ENCODE data around the gene CCM2. TPM values are rescaled to one million over a fixed set of nuclear protein-coding genes. Genes with fewer than 3 reads are reported as not detected.

CCM2 gene
- total RNA-seq, 1 donor = 41.9 TPM

GRCh38 chr7:44960011-44960580 is 39.9 kb upstream of the CCM2 start:
- no peak for TF ChIP-seq CTCF (IDR thresholded peaks at IDR 0.05; ENCODE audit: insufficient read depth, low read depth, low read length)
- no peak for DNase-seq (ENCODE audit: low read depth)
- H3K4me3 ChIP-seq (ENCODE audit: low read depth, low read length) = no peak overlapping the region

GRCh38 chr7:44961844-44962482 is 38.0 kb upstream of the CCM2 start:
- TF ChIP-seq CTCF (IDR thresholded peaks at IDR 0.05; ENCODE audit: insufficient read depth, low read depth, low read length) = no peak
- no peak for DNase-seq (ENCODE audit: low read depth)
- no peak overlapping the region for H3K4me3 ChIP-seq (ENCODE audit: low read depth, low read length)

- DNase-seq (ENCODE audit: low read depth) = peak; percentile 26
- no peak for TF ChIP-seq CTCF (IDR thresholded peaks at IDR 0.05; ENCODE audit: insufficient read depth, low read depth, low read length)
- H3K4me3 ChIP-seq (ENCODE audit: low read depth, low read length) = peak overlapping the region; percentile 50
Observed at GRCh38 chr7:44962483-44963251, 37.3 kb upstream of the CCM2 start.

GRCh38 chr7:44963364-44964290 is 36.4 kb upstream of the CCM2 start:
- DNase-seq (ENCODE audit: low read depth) = no peak
- TF ChIP-seq CTCF (IDR thresholded peaks at IDR 0.05; ENCODE audit: insufficient read depth, low read depth, low read length) = no peak
- H3K4me3 ChIP-seq (ENCODE audit: low read depth, low read length) = no peak overlapping the region

- TF ChIP-seq CTCF (IDR thresholded peaks at IDR 0.05; ENCODE audit: insufficient read depth, low read depth, low read length) = no peak
- H3K4me3 ChIP-seq (ENCODE audit: low read depth, low read length) = no peak overlapping the region
- no peak for DNase-seq (ENCODE audit: low read depth)
Observed at GRCh38 chr7:44964384-44964830, 35.6 kb upstream of the CCM2 start.

- H3K4me3 ChIP-seq (ENCODE audit: low read depth, low read length) = no peak overlapping the region
- DNase-seq (ENCODE audit: low read depth) = no peak
- TF ChIP-seq CTCF (IDR thresholded peaks at IDR 0.05; ENCODE audit: insufficient read depth, low read depth, low read length) = no peak
Observed at GRCh38 chr7:44964831-44965440, 35.1 kb upstream of the CCM2 start.

Data from fibroblast of villous mesenchyme (primary cell).